NCI-H1694 treated with DMSO at 0.1 percent for 48 hours (cell line): ENCODE measurements around the gene IL12RB2.
A peak's percentile ranks its signal among the peaks of the same experiment; 100 is the strongest.

Experiments used
- DNase-seq: peaks from one replicate; lab custom pipeline; 2025; lab: John Stamatoyannopoulos, UW

The IL12RB2 gene, protein sequence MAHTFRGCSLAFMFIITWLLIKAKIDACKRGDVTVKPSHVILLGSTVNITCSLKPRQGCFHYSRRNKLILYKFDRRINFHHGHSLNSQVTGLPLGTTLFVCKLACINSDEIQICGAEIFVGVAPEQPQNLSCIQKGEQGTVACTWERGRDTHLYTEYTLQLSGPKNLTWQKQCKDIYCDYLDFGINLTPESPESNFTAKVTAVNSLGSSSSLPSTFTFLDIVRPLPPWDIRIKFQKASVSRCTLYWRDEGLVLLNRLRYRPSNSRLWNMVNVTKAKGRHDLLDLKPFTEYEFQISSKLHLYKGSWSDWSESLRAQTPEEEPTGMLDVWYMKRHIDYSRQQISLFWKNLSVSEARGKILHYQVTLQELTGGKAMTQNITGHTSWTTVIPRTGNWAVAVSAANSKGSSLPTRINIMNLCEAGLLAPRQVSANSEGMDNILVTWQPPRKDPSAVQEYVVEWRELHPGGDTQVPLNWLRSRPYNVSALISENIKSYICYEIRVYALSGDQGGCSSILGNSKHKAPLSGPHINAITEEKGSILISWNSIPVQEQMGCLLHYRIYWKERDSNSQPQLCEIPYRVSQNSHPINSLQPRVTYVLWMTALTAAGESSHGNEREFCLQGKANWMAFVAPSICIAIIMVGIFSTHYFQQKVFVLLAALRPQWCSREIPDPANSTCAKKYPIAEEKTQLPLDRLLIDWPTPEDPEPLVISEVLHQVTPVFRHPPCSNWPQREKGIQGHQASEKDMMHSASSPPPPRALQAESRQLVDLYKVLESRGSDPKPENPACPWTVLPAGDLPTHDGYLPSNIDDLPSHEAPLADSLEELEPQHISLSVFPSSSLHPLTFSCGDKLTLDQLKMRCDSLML

GRCh38 chr1:67307251-67308060 is at the start of gene IL12RB2:
Gene IL12RB2, plus strand, starts transcription at chr1:67307873. Its CDS starts 12,496 bp downstream, at chr1:67320369.
- DNase-seq = peak; percentile 6

DNA sequence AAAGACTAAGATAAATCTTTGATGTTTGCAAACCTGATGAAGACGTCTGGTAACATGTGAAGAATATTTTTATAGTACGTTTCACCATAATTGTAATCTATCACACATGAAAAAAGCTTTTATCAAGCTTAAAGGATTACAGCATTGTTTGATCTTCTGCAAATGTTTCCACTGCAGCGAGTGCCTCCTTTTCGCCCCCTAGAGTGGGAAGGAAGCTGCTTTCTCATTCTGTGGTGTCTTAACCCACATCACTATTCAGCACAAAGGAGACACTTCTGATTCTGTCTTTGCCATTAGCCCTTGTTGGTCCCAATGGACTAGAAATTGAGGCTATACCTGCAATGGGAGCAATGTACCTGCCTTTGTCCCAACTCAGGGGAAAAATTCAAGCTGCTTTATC is 46.0 kb upstream of the IL12RB2 start:
- DNase-seq = no peak

DNA sequence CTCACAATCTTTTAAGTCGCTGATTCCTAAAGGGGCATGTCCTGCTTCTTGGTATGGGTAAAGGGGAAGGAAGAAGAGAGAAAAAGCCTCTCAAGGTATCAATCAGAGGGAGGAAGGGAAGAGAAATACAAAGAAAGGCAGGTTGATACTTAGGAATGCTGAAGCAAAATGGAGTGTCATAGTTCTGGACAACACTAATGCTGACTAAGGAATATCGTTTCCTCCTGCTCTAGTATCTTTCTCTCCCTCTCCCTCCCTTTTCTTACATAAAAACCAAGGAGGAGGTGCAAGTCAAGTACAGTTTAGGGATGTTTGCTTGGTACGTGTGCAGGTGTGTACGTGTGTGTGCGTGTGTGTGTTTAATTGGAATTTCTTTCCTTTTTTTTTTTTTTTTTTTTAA is 44.9 kb upstream of the IL12RB2 start:
- no peak for DNase-seq

GRCh38 chr1:67264152-67264551 is 43.5 kb upstream of the IL12RB2 start:
- DNase-seq = no peak

DNA sequence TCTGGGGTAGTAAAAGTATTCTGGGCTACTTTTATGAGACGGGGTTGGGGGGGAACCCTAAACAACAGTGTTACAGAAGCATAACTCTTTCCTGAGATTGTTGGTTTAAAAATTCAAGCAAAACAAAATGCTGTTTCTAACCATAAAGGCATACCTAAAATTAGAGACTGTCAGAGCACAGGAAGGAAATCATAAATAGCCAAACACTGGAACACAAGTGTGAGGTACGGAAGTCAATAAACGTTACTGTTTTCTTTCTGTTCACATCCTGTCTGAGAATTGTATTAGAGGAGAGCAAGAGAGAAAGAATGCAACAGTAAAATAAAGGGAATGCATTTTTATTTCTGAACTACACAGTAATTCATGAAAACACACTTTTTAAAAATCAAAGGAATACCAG is 42.8 kb upstream of the IL12RB2 start:
- DNase-seq = no peak

DNA sequence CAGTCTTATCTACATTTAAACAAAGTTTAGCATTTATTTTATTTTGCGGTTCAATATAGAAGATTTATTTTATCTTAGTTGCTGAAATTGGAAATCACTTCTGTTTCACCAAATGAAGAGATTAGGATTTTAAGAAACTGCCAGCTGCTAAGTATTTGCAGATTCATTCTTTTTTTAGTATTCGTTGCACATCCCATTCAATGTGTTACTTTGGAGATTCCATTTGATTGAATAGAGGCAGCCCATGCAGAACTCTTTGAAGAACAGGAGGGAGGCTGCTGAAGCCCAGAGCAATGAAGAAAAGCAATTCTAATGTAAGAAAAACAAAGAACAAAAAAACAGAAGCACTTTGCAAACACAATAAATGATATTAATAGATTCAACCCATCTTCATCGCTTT is 38.6 kb upstream of the IL12RB2 start:
- no peak for DNase-seq

DNA sequence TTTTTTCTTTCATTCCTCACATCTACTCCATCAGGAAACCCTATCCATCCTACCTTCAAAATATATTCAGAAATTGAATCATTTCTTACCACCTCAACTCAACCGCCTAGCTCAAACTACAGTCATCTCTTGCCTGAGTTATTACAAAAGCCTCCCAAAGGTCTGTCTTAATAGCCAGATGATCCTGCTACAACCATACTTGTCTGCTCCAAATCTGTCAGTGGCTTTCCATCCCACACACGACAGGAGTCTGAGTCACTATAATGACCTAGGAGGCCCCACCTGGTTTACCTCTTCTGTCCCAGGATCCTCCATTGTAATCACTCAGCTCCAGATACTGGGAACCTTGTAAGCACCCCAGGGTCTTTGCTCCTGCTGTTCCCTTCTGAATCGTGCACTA is 37.1 kb upstream of the IL12RB2 start:
- no peak for DNase-seq

GRCh38 chr1:67273591-67273990 is 34.1 kb upstream of the IL12RB2 start:
- no peak for DNase-seq

- DNase-seq = no peak
Measured at GRCh38 chr1:67274623-67275325, 32.9 kb upstream of the IL12RB2 start.

DNA sequence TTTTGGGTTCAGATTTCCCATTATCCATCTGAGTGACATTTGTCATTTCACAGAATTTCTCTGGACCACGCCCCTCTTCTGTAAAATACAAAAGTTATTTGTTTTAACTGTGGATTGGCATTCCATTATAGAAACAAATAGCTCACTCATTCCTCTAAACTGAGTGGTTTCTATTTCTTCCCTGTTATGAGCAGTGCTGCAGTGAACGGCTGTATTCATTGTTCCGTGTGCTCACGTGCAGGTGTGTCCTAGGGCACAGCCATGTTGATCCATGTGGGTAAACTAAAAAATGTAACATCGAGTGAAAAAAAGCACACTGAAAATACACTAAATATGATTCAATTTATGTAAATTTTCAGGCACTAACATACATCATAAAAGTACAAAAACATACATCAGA is 27.0 kb upstream of the IL12RB2 start:
- no peak for DNase-seq

GRCh38 chr1:67281244-67281643 is 26.4 kb upstream of the IL12RB2 start:
- no peak for DNase-seq

- DNase-seq = no peak
Measured at GRCh38 chr1:67285780-67286488, 21.7 kb upstream of the IL12RB2 start.

DNA sequence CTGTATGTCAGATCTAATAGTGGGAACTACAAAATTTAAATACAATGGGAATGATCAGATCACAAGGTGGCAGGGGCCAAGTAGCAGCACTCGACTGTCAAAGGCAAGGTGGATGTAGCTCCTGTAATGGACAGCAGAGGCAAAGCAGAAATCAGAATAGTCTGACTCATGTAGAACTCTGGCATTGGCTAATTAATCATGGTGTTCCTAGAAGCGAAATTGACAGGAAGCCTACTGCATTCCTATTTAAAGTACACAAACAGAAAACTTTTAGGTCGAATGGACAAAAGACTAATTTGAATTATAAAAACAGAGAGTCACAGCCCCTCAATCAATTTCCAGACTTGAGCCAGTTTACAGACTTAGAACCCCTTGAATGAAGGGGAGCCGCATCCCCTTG is 17.4 kb upstream of the IL12RB2 start:
- DNase-seq = no peak

DNA sequence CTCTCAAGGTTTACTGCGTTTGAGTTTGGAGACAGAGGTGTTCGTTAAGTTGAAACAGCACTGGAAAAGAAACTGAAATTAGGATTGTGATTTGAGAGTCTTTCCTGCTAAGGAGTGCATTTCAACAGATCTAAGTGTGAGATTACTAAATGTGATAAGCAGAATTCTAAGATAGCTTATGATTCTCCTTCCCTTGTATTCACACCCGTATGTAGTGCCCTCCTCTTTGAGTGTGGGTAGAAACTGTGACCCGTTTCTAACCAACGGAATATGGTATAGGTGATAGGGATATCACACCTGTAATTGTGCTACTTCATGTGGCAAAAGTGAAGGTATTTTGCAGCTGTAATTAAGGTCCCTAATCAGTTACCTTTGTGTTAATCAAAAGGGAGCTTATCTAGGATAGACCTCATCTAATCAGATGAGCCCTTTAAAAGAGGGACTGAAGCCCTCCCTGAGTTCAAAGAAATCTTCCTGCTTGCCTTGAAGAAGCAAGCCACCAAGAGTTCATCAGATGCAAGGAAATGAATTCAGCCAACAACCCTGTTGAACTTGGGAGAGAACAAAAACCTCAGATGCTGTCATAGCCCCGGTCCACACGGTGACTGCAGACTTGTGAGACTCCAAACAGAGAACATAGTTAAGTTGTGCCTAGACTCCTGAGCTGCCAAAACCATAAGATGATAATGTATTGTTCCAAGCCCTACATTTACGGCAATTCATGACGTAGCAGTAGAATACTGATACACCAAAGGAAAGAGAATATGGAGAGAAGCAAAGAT is 12.6 kb upstream of the IL12RB2 start:
- no peak for DNase-seq

DNA sequence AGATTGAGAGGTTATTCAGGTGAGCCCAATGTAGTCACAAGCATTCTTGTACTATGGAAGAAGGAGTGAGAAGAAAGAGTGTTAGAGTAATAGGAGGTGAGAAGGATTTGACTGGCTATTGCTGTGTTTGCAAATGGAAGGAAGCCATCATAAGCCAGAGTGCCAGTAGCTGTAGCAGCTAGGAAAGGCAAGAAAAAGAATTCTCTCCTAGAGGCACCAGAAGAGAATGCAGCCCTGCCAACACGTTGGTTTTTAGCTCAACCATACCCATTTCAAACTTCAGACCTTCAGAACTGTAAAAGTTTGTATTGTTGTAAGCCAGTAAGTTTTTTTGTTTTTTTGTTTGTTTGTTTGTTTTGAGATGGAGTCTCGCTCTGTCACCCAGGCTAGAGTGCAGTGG is 8.9 kb upstream of the IL12RB2 start:
- DNase-seq = no peak

DNA sequence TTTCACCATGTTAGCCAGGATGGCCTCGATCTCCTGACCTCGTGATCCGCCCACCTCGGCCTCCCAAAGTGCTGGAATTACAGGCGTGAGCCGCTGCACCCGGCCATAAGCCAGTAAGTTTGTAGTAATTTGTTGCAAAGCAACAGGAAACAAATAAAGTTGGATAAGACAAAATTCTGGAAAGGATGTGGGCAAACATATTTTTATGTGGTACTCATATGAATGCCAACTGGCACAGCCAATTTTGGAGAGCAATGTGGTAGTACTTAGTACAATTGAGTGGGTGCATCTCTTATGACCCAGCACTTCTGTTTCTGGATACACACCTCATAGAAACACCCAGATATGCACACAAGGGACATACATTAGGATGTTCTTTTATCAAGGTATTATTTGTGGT is 8.4 kb upstream of the IL12RB2 start:
- no peak for DNase-seq

DNA sequence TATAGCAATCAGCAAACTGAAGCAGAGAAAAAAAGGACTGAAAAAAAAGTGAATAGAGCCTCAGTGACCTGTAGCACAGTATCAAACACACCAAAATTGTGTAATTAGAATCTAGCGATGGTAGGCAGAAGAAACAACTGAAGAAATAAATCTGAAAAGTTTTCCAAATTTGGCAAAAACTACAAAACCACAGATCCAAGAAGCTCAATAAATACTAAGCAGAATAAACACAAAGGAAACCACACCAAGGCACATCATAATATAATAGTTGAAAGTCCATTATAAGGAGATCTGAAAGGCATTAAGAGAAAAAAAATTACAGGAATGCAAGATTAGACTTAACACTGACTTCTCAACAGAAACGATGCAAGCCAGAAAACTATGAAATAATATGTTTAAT is 7.1 kb upstream of the IL12RB2 start:
- no peak for DNase-seq

GRCh38 chr1:67304023-67304422 is 3.6 kb upstream of the IL12RB2 start:
- no peak for DNase-seq

DNA sequence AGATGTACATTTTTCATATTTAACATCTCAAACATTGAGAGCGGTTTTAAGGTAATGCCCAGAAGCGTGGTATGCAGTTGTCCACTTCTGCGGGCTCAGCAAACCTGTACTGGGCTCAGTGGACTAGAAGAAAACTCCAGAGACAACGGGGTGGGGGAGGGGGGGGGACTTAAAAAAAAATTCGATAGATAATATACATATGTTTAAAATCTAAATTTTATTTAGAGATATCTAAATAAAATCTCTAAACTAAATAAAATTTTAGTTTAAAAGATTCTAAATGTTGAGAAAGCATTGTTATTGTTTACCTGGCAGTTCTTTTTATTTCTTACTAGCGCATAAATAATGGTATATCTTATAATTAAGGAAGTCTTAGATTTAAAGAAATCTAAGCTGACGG is 1.1 kb upstream of the IL12RB2 start:
- no peak for DNase-seq

DNA sequence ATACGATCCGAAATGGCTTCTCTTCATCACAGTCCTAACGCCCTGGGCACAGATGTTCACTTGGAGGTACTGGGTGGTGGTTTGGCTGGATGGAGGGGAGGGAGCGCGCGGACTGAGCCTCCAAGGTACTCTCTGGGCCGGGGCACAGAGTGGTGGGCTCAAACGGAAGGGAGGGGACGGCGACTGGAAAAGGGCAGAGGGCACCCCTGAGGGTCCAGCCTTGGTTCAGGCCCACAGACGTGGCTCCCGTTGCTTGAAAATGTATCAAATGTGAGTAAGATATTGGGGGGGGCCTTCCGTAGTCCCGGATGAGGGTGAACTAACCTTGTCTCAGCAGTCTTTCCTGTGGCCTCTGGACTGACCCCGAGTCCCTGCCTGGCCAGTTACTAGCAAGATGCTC is 463 bp downstream of the IL12RB2 start:
- no peak for DNase-seq
